ENCODE data around the gene DNAJB9. TPM values are rescaled to one million over a fixed set of nuclear protein-coding genes. Genes with fewer than 3 reads are reported as not detected.
"Not testable (repeated sequence)": the region's sequence is repeated elsewhere in the genome, so short reads cannot be mapped to it uniquely, and the experiment has no call there.

Gene DNAJB9
- total RNA-seq, 1 donor from 2014 or later, result 26.6 TPM

DNA sequence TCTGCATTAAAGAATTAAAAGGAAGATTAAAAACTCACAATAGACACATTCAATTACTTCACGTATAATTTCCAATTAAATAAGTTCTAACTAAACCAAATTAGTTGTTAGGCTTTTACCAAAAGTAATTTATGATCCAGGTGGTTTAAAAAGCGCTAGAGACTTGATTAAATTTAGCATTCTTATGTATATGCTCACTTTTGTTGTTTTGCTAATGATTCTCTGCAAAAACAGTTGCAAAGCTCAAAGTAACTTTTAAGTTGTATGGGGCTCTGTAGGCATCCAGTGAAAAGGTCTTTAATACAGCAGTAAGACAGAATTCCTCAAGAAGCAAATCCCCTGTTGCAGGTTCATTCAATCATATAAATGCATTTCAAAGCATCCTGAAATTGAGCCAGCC, 28.2 kb upstream of the DNAJB9 start:
- peak; percentile 3 for DNase-seq (ENCODE audit: low spot score)
- H3K4me3 Mint-ChIP-seq, result no peak overlapping the region
- H3K27me3 Mint-ChIP-seq (ENCODE audit: insufficient read depth, low read depth), result no peaks in the 10 kb centered on the region
- H3K4me2 ChIP-seq, result peak overlapping the region; percentile 33
- H3K9ac ChIP-seq, result no peak overlapping the region
- no peak overlapping the region for H2AFZ ChIP-seq (replicated peaks)
- no peaks in the 10 kb centered on the region for H3K36me3 ChIP-seq
- H3K4me3 ChIP-seq, result no peak overlapping the region
- no peaks in the 10 kb centered on the region for H3K9me3 Mint-ChIP-seq
- peaks cover 4% of the 10 kb centered on the region for H3K9me3 ChIP-seq (ENCODE audit: low read depth)
- TF ChIP-seq EZH2phosphoT487 (IDR thresholded peaks at IDR 0.05), result no peak
- TF ChIP-seq EZH2 (IDR thresholded peaks at IDR 0.05), result no peak
- no peak for TF ChIP-seq CTCF (IDR thresholded peaks at IDR 0.05)
- peaks cover 6% of the 10 kb centered on the region for H3F3A ChIP-seq (ENCODE audit: low read depth)
- H4K20me1 ChIP-seq (ENCODE audit: low read depth), result no peaks in the 10 kb centered on the region
- H3K4me1 ChIP-seq, result peaks cover 11% of the 10 kb centered on the region
- peak overlapping the region; percentile 69 for H3K27ac ChIP-seq
- no peak overlapping the region for H3K27ac Mint-ChIP-seq
- H3K4me1 Mint-ChIP-seq, result no peaks in the 10 kb centered on the region
- H3K36me3 Mint-ChIP-seq, result no peaks in the 10 kb centered on the region
- H3K79me2 ChIP-seq (ENCODE audit: low read depth), result no peaks in the 10 kb centered on the region
- H3K27me3 ChIP-seq, result no peaks in the 10 kb centered on the region

DNA sequence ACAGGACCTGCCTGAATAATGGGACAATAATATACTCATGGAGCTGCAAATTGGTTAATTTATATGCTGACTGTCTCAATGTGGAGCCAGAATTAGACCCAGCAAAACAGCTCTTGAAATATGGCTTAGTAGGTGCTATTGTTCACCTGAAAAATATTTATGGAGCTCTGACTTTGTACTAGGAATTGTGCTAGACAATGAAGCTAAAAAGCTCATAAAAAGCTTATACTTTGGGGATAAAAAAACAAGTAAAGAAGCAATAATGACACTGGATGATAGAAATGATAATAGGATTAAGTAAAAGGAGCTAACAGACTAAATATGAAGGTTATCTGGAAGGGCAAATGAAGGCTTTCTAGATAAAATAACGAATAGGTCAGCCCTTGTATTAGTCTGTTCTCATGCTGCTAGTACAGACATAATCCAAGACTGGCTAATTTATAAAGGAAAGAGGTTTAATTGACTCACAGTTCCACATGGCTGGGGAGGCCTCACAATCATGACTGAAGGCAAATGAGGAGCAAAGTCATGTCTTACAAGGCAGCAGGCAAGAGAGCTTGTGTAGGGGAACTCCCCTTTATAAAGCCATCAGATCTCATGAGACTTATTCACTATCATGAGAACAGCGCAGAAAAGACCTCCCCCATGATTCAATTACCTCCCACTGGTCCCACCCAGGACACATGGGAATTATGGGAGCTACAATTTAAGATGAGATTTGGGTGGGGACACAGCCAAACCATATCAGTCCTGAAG, 21.4 kb upstream of the DNAJB9 start:
- DNase-seq (ENCODE audit: low spot score); H3K9me3 Mint-ChIP-seq; H2AFZ ChIP-seq (replicated peaks); H3K27ac Mint-ChIP-seq; H3K9me3 ChIP-seq (ENCODE audit: low read depth); H3K9ac ChIP-seq; H3K79me2 ChIP-seq (ENCODE audit: low read depth); H3K36me3 Mint-ChIP-seq; H3K4me2 ChIP-seq; H3K27me3 ChIP-seq; H3K27ac ChIP-seq; H3F3A ChIP-seq (ENCODE audit: low read depth); H3K4me3 ChIP-seq; H3K4me1 ChIP-seq; H3K36me3 ChIP-seq; H3K27me3 Mint-ChIP-seq (ENCODE audit: insufficient read depth, low read depth); H4K20me1 ChIP-seq (ENCODE audit: low read depth); H3K4me1 Mint-ChIP-seq; H3K4me3 Mint-ChIP-seq: not testable (repeated sequence)

- not testable (repeated sequence) for H3K9me3 ChIP-seq (ENCODE audit: low read depth); DNase-seq (ENCODE audit: low spot score); H3K4me1 Mint-ChIP-seq; H3K27ac Mint-ChIP-seq; H4K20me1 ChIP-seq (ENCODE audit: low read depth); H3K27me3 ChIP-seq; H3K4me2 ChIP-seq; H3K27ac ChIP-seq; H3K4me1 ChIP-seq; H3K79me2 ChIP-seq (ENCODE audit: low read depth); H3K36me3 ChIP-seq; H3K4me3 Mint-ChIP-seq; H2AFZ ChIP-seq (replicated peaks); H3K4me3 ChIP-seq; H3F3A ChIP-seq (ENCODE audit: low read depth); H3K9ac ChIP-seq; H3K27me3 Mint-ChIP-seq (ENCODE audit: insufficient read depth, low read depth)
- H3K36me3 Mint-ChIP-seq, result peaks cover 36% of the 10 kb centered on the region
- peaks cover 31% of the 10 kb centered on the region for H3K9me3 Mint-ChIP-seq
Measured at GRCh38 chr7:108556665-108557064, 13.0 kb upstream of the DNAJB9 start.

GRCh38 chr7:108557191-108557590, 12.5 kb upstream of the DNAJB9 start:
- Mint-ChIP-seq H3K27ac (no peak overlapping the region), H3K9me3 (peaks cover 31% of the 10 kb centered on the region), H3K4me3 (no peak overlapping the region), H3K27me3 (ENCODE audit: insufficient read depth, low read depth) (no peaks in the 10 kb centered on the region), H3K36me3 (peaks cover 38% of the 10 kb centered on the region), H3K4me1 (no peaks in the 10 kb centered on the region)
- H2AFZ ChIP-seq (replicated peaks), result no peak overlapping the region
- no peaks in the 10 kb centered on the region for H3K4me1 ChIP-seq
- no peaks in the 10 kb centered on the region for H3K27me3 ChIP-seq
- H3K4me2 ChIP-seq, result no peak overlapping the region
- H3K36me3 ChIP-seq, result no peaks in the 10 kb centered on the region
- no peak overlapping the region for H3K4me3 ChIP-seq
- H3K79me2 ChIP-seq (ENCODE audit: low read depth), result no peaks in the 10 kb centered on the region
- H3K9ac ChIP-seq, result no peak overlapping the region
- TF ChIP-seq CTCF (IDR thresholded peaks at IDR 0.05), result no peak
- TF ChIP-seq EZH2 (IDR thresholded peaks at IDR 0.05), result no peak
- no peak for TF ChIP-seq EZH2phosphoT487 (IDR thresholded peaks at IDR 0.05)
- H3F3A ChIP-seq (ENCODE audit: low read depth), result peaks cover 11% of the 10 kb centered on the region
- no peaks in the 10 kb centered on the region for H3K9me3 ChIP-seq (ENCODE audit: low read depth)
- H3K27ac ChIP-seq, result no peak overlapping the region
- no peak for DNase-seq (ENCODE audit: low spot score)
- no peaks in the 10 kb centered on the region for H4K20me1 ChIP-seq (ENCODE audit: low read depth)
